ENCODE data around the gene GATB.

The GATB gene

GRCh38 chr4:151638295-151638858 is 122.4 kb downstream of the GATB start:
- TF ChIP-seq, protein P1, sequence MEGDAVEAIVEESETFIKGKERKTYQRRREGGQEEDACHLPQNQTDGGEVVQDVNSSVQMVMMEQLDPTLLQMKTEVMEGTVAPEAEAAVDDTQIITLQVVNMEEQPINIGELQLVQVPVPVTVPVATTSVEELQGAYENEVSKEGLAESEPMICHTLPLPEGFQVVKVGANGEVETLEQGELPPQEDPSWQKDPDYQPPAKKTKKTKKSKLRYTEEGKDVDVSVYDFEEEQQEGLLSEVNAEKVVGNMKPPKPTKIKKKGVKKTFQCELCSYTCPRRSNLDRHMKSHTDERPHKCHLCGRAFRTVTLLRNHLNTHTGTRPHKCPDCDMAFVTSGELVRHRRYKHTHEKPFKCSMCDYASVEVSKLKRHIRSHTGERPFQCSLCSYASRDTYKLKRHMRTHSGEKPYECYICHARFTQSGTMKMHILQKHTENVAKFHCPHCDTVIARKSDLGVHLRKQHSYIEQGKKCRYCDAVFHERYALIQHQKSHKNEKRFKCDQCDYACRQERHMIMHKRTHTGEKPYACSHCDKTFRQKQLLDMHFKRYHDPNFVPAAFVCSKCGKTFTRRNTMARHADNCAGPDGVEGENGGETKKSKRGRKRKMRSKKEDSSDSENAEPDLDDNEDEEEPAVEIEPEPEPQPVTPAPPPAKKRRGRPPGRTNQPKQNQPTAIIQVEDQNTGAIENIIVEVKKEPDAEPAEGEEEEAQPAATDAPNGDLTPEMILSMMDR (IDR thresholded peaks at IDR 0.05; ENCODE audit: low read length), result no peak
- TF ChIP-seq EZH2 (IDR thresholded peaks at IDR 0.05; ENCODE audit: borderline replicate concordance, low read length), result no peak
- Histone ChIP-seq H3K9me2 (ENCODE audit: low read depth, low read length) (no peaks in the 10 kb centered on the region), H3K79me2 (ENCODE audit: insufficient read depth, low read length) (no peaks in the 10 kb centered on the region), H3K27ac (ENCODE audit: low read depth, low read length, poor library complexity, severe bottlenecking) (no peak overlapping the region), H3K4me2 (ENCODE audit: low read length) (no peak overlapping the region), H4K20me1 (ENCODE audit: insufficient read depth, low read length) (no peaks in the 10 kb centered on the region), H2AFZ (ENCODE audit: low read length) (no peak overlapping the region), H3K36me3 (ENCODE audit: insufficient read depth, low read length) (no peaks in the 10 kb centered on the region), H3K27me3 (ENCODE audit: insufficient read depth, low read length) (no peaks in the 10 kb centered on the region), H3K4me1 (ENCODE audit: insufficient read depth, low read length, severe bottlenecking) (no peaks in the 10 kb centered on the region), H3K9ac (ENCODE audit: low read length) (no peak overlapping the region), H3F3A (ENCODE audit: insufficient read depth, low read length) (no peaks in the 10 kb centered on the region), H3K4me3 (ENCODE audit: low read depth, low read length, poor library complexity, severe bottlenecking) (no peak overlapping the region), H3K9me3 (ENCODE audit: low read length) (no peaks in the 10 kb centered on the region)

GRCh38 chr4:151631349-151631748 is 129.5 kb downstream of the GATB start:
- Histone ChIP-seq H3K79me2 (ENCODE audit: insufficient read depth, low read length) (no peaks in the 10 kb centered on the region), H3K27ac (ENCODE audit: low read depth, low read length, poor library complexity, severe bottlenecking) (no peak overlapping the region), H3K4me1 (ENCODE audit: insufficient read depth, low read length, severe bottlenecking) (no peaks in the 10 kb centered on the region), H3K9me3 (ENCODE audit: low read length) (no peaks in the 10 kb centered on the region), H3F3A (ENCODE audit: insufficient read depth, low read length) (no peaks in the 10 kb centered on the region), H3K4me2 (ENCODE audit: low read length) (no peak overlapping the region), H3K9ac (ENCODE audit: low read length) (no peak overlapping the region), H3K27me3 (ENCODE audit: insufficient read depth, low read length) (no peaks in the 10 kb centered on the region), H3K9me2 (ENCODE audit: low read depth, low read length) (no peaks in the 10 kb centered on the region), H3K4me3 (ENCODE audit: low read depth, low read length, poor library complexity, severe bottlenecking) (no peak overlapping the region), H3K36me3 (ENCODE audit: insufficient read depth, low read length) (no peaks in the 10 kb centered on the region), H4K20me1 (ENCODE audit: insufficient read depth, low read length) (no peaks in the 10 kb centered on the region), H2AFZ (ENCODE audit: low read length) (no peak overlapping the region)
- TF ChIP-seq EZH2 (IDR thresholded peaks at IDR 0.05; ENCODE audit: borderline replicate concordance, low read length), result no peak
- TF ChIP-seq, protein P1 (IDR thresholded peaks at IDR 0.05; ENCODE audit: low read length), result no peak

DNA sequence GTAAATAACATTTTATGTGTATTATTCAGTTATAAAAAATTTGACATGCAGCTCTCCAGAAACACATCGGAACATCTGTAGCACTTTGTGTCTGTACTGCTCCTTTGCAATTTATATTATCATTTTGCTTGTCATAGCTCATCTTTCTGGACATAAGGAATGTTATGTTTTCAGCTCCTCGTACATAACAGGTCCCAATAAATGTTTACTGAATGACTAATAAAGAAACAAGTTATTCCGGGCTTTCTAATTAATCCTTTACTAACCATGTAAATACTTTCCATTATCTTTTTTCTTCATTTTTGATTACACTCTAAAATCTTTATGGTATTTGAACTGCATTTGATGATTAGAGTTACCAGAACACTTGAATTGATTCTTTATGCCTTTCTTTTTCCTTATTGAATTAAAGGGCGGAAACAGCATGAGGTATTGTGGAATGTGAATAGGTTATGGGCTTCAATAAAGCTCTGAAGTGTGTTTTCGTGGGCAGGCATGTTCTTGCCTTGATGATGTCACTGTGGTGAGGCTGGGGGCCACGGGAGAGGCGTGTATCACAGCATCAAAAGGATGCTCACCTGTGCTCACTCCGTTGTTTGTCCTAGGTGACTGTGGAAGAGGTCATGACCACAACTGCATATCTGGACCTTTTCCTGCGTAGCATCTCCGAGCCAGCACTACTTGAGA is 131.6 kb downstream of the GATB start:
- Histone ChIP-seq H3K4me2 (ENCODE audit: low read length) (no peak overlapping the region), H3K36me3 (ENCODE audit: insufficient read depth, low read length) (no peaks in the 10 kb centered on the region), H3K9me3 (ENCODE audit: low read length) (no peaks in the 10 kb centered on the region), H3K4me1 (ENCODE audit: insufficient read depth, low read length, severe bottlenecking) (no peaks in the 10 kb centered on the region), H3K27ac (ENCODE audit: low read depth, low read length, poor library complexity, severe bottlenecking) (no peak overlapping the region), H3K4me3 (ENCODE audit: low read depth, low read length, poor library complexity, severe bottlenecking) (no peak overlapping the region), H2AFZ (ENCODE audit: low read length) (no peak overlapping the region), H3F3A (ENCODE audit: insufficient read depth, low read length) (no peaks in the 10 kb centered on the region), H3K9me2 (ENCODE audit: low read depth, low read length) (no peaks in the 10 kb centered on the region), H4K20me1 (ENCODE audit: insufficient read depth, low read length) (no peaks in the 10 kb centered on the region), H3K79me2 (ENCODE audit: insufficient read depth, low read length) (no peaks in the 10 kb centered on the region), H3K9ac (ENCODE audit: low read length) (no peak overlapping the region), H3K27me3 (ENCODE audit: insufficient read depth, low read length) (no peaks in the 10 kb centered on the region)
- TF ChIP-seq EZH2 (IDR thresholded peaks at IDR 0.05; ENCODE audit: borderline replicate concordance, low read length), result no peak
- TF ChIP-seq, protein P1 (IDR thresholded peaks at IDR 0.05; ENCODE audit: low read length), result no peak
